Sigmoid colon (tissue), 7 donors: ENCODE measurements around the gene TAS1R2. TPM values are rescaled to one million over a fixed set of nuclear protein-coding genes. Genes with fewer than 3 reads are reported as not detected.

Experiments
- DNase-seq: peaks from one replicate; pipeline ENCODE4 v3.0.0-alpha.2; 2019
- H3K27ac ChIP-seq, 4 donors: fragments of 200-600 bp; sonication (generic); one replicate each; pipeline ENCODE4 v1.5.1; 2016 to 2019; ENCODE audit warnings: mild to moderate bottlenecking in 1 of 4
- H3K27me3 ChIP-seq, 3 donors: fragments of 200-600 bp; sonication (generic); one replicate each; pipeline ENCODE4 v1.5.1; 2019; ENCODE audit warnings: mild to moderate bottlenecking in 1 of 3
- H3K36me3 ChIP-seq, 4 donors: fragments of 200-600 bp; sonication (generic); one replicate each; pipeline ENCODE4 v1.5.1; 2016 to 2019
- H3K4me1 ChIP-seq, 4 donors: fragments of 200-600 bp; sonication (generic); one replicate each; pipeline ENCODE4 v1.5.1; 2017 to 2019
- H3K4me3 ChIP-seq, 4 donors: fragments of 200-600 bp; sonication (generic); one replicate each; pipeline ENCODE4 v1.5.1; 2017 to 2019; ENCODE audit warnings: mild to moderate bottlenecking in 2 of 4, moderate library complexity in 1 of 4
- H3K9me3 ChIP-seq, 4 donors: fragments of 200-600 bp in 3 of 4; sonication (generic) in 3 of 4; one replicate each; pipeline versions ENCODE4 v1.5.1 to v1.6.1; 2013 to 2019
- EP300 ChIP-seq, 4 donors: sonication (generic); formaldehyde crosslinking; IDR thresholded peaks; one replicate each; pipeline ENCODE4 v1.6.1; 2017; ENCODE audit warnings: antibody characterized with exemption in 4 of 4
- POLR2A ChIP-seq, 2 donors: fragments of 450-650 bp; IDR thresholded peaks; one replicate each; pipeline ENCODE4 v1.6.1; 2016; ENCODE audit warnings: antibody characterized with exemption in 2 of 2, mild to moderate bottlenecking in 2 of 2, moderate library complexity in 2 of 2
- POLR2AphosphoS5 ChIP-seq, 4 donors: sonication (generic); formaldehyde crosslinking; IDR thresholded peaks; one replicate each; pipeline ENCODE4 v1.6.1; 2017; ENCODE audit warnings: antibody characterized with exemption in 4 of 4
- WGBS, 2 donors: extraction: QIAGEN DNeasy Blood & Tissue Kit; methylation state at CpG; one replicate each; pipeline ENCODE4 v1.1.7; 2013; 5-methylcytosine and 5-hydroxymethylcytosine counted together
- intact Hi-C: fragments of 100-400 bp; cut with DNase I; formaldehyde crosslinking; loops from one replicate; pipeline ENCODE4 v1.15.1; 2023
- polyA plus RNA-seq, 3 donors: library from polyadenylated mRNA; stranded (reverse); fragments of 200-250 nt; gene quantifications; one replicate each; pipeline ENCODE4 v1.2.3, GENCODE V29; 2013
- total RNA-seq, 4 donors: library from RNA; depleted of rRNA; stranded (reverse); fragments of >200 nt; gene quantifications; one replicate each; pipeline ENCODE4 v1.1.0, GENCODE V29; 2016
- TF ChIP-seq, protein P1 (sequence below), 4 experiments: fragments of 450-650 bp in 3 of 4; fragments of 200-600 bp in 1 of 4; IDR thresholded peaks; one replicate each; pipeline ENCODE4 v1.5.1; 2016 to 2019; ENCODE audit warnings: antibody characterized with exemption in 4 of 4, mild to moderate bottlenecking in 3 of 4, moderate library complexity in 2 of 4
- donor health status: healthy with polysubstance abuse.
- donor health status: Bipolar disorder and iron deficiency.
- donor health status: healthy.

The TAS1R2 gene
- total and polyA plus RNA-seq, 7 donors = not detected

DNA sequence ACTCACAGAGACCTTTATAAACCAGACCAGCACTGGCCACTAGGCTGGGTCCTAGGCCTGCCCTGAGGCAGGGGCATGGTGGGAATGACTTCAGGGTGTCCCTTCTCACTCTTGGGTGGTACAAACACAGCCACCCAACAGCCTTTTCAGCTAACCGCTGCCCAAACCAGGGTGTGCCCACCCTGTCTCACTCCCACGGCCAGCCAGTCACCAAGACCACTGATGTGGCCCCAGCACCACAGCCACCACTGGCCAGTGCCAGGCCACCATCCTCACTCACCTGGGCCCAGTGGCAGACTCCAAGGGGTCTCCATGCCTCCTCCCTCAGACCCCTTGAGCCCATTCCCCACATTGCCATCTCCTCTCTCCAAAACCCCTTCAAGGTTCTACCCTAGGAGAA lies 27.8 kb downstream of the TAS1R2 start:
- 86 to 93% methylated on average over 2 of the region's 2 CpGs for WGBS, 2 donors

DNA sequence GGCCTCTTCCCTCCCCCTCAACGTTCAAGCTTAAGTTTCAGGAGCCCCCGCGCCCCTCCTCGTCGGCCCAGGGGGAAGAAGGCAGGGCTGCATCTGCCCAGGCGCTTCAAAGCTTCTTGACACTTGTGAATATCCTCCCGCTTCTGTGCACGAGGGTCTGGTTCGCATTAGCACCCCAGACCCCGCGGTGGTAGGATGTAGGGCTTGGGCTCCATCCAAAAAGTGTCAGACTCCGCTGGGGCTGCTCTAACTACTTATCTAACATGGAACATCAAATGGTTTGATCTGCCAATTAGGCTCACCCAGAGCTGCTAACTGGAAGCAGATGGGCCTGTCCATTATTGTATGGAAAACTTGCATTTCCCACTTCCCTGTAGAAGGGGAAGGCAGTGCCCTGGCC lies 28.9 kb downstream of the TAS1R2 start:
- WGBS, 2 donors = 59 to 73% methylated on average over 12 of the region's 12 CpGs
- H3K27me3 ChIP-seq = peaks cover 0 to 13% (median 4%) of the 10 kb centered on the region in 3 donors
- DNase-seq = no peak
- intact Hi-C loops = no loop called here
- no peaks in the 10 kb centered on the region for H3K4me1 ChIP-seq
- H3K9me3 ChIP-seq = no peaks in the 10 kb centered on the region
- H3K36me3 ChIP-seq = no peaks in the 10 kb centered on the region
- no peak for TF ChIP-seq POLR2AphosphoS5 (IDR thresholded peaks at IDR 0.05)
- TF ChIP-seq POLR2A (IDR thresholded peaks at IDR 0.05) = no peak
- H3K27ac ChIP-seq = no peak overlapping the region
- H3K4me3 ChIP-seq = no peak overlapping the region

More for the DNA sequence above, 27.8 kb downstream of the TAS1R2 start:
- DNase-seq = no peak
- Histone ChIP-seq H3K4me1 (no peaks in the 10 kb centered on the region), H3K4me3 (no peak overlapping the region), H3K36me3 (no peaks in the 10 kb centered on the region), H3K27me3 (peaks cover 0 to 23% (median 5%) of the 10 kb centered on the region in 3 donors), H3K27ac (no peak overlapping the region), H3K9me3 (no peaks in the 10 kb centered on the region)
- intact Hi-C loops = no loop called here
- no peak for TF ChIP-seq POLR2AphosphoS5 (IDR thresholded peaks at IDR 0.05)
- TF ChIP-seq POLR2A (IDR thresholded peaks at IDR 0.05) = no peak
- no peak for TF ChIP-seq EP300 (IDR thresholded peaks at IDR 0.05)
- TF ChIP-seq, protein P1, sequence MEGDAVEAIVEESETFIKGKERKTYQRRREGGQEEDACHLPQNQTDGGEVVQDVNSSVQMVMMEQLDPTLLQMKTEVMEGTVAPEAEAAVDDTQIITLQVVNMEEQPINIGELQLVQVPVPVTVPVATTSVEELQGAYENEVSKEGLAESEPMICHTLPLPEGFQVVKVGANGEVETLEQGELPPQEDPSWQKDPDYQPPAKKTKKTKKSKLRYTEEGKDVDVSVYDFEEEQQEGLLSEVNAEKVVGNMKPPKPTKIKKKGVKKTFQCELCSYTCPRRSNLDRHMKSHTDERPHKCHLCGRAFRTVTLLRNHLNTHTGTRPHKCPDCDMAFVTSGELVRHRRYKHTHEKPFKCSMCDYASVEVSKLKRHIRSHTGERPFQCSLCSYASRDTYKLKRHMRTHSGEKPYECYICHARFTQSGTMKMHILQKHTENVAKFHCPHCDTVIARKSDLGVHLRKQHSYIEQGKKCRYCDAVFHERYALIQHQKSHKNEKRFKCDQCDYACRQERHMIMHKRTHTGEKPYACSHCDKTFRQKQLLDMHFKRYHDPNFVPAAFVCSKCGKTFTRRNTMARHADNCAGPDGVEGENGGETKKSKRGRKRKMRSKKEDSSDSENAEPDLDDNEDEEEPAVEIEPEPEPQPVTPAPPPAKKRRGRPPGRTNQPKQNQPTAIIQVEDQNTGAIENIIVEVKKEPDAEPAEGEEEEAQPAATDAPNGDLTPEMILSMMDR (IDR thresholded peaks at IDR 0.05) = no peak

DNA sequence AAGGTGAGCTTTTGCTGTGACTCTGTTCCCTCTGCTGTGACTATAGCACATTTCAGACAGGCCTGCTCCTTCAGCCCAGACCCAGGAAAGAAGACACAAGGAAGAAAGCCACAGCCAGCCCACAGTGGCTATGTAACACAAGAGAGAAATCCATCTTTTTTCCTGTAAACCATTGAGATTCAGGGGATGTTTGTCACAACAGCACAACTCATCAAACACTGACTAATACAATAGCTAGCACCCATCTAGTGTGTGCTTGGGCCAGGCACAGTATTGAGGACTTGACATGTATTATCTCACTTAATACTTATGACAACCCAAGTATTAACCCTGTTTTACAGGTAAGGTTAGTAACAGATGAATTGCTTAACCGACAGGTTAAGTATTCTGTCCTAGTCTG lies 29.8 kb downstream of the TAS1R2 start:
- Histone ChIP-seq H3K27me3 (peaks cover 0 to 3% (median 0%) of the 10 kb centered on the region in 3 donors), H3K36me3 (no peaks in the 10 kb centered on the region), H3K9me3 (no peaks in the 10 kb centered on the region), H3K4me1 (no peaks in the 10 kb centered on the region), H3K27ac (no peak overlapping the region), H3K4me3 (no peak overlapping the region)
- DNase-seq = no peak
- intact Hi-C loops = no loop called here
- 85 to 91% methylated on average over 1 of the region's 1 CpG for WGBS, 2 donors
- TF ChIP-seq POLR2A (IDR thresholded peaks at IDR 0.05) = no peak

DNA sequence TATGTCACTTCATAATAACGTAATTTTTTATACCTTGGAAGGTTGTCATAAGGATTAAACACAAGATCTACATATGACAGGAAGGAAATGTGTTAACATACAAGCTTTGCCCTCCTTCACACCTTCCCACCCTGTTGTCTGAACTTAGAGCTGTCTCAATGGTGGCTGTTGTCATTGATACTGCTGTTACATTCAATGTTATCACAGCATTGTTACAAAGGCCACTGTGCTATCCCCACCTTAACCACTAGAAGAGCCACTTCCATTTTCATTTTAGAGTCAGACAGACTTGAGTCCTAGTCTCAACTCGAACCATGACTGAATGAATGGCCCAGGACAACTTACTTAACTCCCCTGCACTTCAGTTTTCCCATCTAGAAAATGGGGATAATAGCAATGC lies 31.2 kb downstream of the TAS1R2 start:
- no peaks in the 10 kb centered on the region for H3K27me3 ChIP-seq
- no peak overlapping the region for H3K27ac ChIP-seq
- intact Hi-C loops = no loop called here
- DNase-seq = no peak
- H3K4me1 ChIP-seq = no peaks in the 10 kb centered on the region
- no peak overlapping the region for H3K4me3 ChIP-seq
- TF ChIP-seq POLR2AphosphoS5 (IDR thresholded peaks at IDR 0.05) (no peak), POLR2A (IDR thresholded peaks at IDR 0.05) (no peak), EP300 (IDR thresholded peaks at IDR 0.05) (no peak)
- TF ChIP-seq, protein P1 (IDR thresholded peaks at IDR 0.05) = no peak
- no peaks in the 10 kb centered on the region for H3K9me3 ChIP-seq
- H3K36me3 ChIP-seq = no peaks in the 10 kb centered on the region
- WGBS, 2 donors = 36 to 50% methylated on average over 2 of the region's 2 CpGs

DNA sequence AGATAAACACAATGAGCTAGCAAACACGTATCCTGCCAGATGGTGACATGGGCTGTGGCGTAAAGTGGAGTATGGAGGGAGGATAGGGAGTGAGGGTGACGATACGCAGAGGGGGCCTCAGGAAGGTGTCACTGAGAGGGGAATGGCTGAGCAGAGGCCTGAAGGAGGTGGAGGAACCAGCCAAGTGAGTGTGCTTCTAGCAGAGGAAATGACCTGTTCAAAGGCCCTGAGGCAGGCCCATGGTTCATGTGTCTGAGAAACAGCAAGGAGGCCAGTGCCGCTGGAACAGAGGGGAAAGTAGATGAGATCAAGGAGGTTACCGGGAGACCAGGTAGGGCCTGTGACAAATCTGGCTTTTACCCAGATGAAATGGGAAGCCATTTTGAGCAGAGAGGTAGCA lies 36.0 kb downstream of the TAS1R2 start:
- WGBS, 2 donors = 91% methylated on average over 6 of the region's 6 CpGs
- Histone ChIP-seq H3K4me3 (no peak overlapping the region), H3K36me3 (no peaks in the 10 kb centered on the region), H3K27ac (no peak overlapping the region), H3K9me3 (no peaks in the 10 kb centered on the region), H3K4me1 (peaks cover 0 to 5% (median 0%) of the 10 kb centered on the region in 4 donors), H3K27me3 (peaks cover 4 to 30% (median 20%) of the 10 kb centered on the region in 3 donors)
- no peak for DNase-seq
- TF ChIP-seq, protein P1 (IDR thresholded peaks at IDR 0.05) = no peak
- no peak for TF ChIP-seq POLR2AphosphoS5 (IDR thresholded peaks at IDR 0.05)
- no peak for TF ChIP-seq POLR2A (IDR thresholded peaks at IDR 0.05)
- no peak for TF ChIP-seq EP300 (IDR thresholded peaks at IDR 0.05)
- intact Hi-C loops = no loop called here
